Measurements from ENCODE around the gene SCCPDH. TPM values are rescaled to one million over a fixed set of nuclear protein-coding genes. Genes with fewer than 3 reads are reported as not detected.

SCCPDH gene
- total RNA-seq, 1 experiment from 2014 or later, result 26.1 TPM

- H3K9me3 ChIP-seq, result no peaks in the 10 kb centered on the region
- no peak overlapping the region for H3K4me3 ChIP-seq (ENCODE audit: low read depth, low read length)
- CTCF ChIA-PET, result no interaction called here
- H3K4me1 ChIP-seq, result no peaks in the 10 kb centered on the region
- H3K27me3 ChIP-seq (replicated peaks; ENCODE audit: control insufficient read depth, insufficient read depth, low read length), result no peaks in the 10 kb centered on the region
- POLR2A ChIA-PET, result no interaction called here
- H3K27me3 Mint-ChIP-seq (ENCODE audit: insufficient read depth, unreplicated experiment), result no peaks in the 10 kb centered on the region
- DNase-seq, result no peak
- no TSS peak for BruUV-seq (replicated peaks)
- H3K27ac Mint-ChIP-seq (ENCODE audit: unreplicated experiment), result no peak overlapping the region
- H3K36me3 ChIP-seq (ENCODE audit: control insufficient read depth, insufficient read depth, low read length), result no peaks in the 10 kb centered on the region
- peaks cover 7% of the 10 kb centered on the region for H3K4me1 Mint-ChIP-seq (ENCODE audit: low read depth, unreplicated experiment)
- TF ChIP-seq CTCF (IDR thresholded peaks at IDR 0.05; ENCODE audit: insufficient read depth in 1 of 2, low read depth in 1 of 2, low read length in 1 of 2, severe bottlenecking in 1 of 2, unreplicated experiment in 1 of 2), result no peak
- intact Hi-C loops (cut with micrococcal nuclease; ENCODE audit: unreplicated experiment), result no loop called here
- H3K36me3 Mint-ChIP-seq (ENCODE audit: insufficient read depth, unreplicated experiment), result no peaks in the 10 kb centered on the region
- no peaks in the 10 kb centered on the region for H3K9me3 Mint-ChIP-seq (ENCODE audit: unreplicated experiment)
- no peak overlapping the region for H3K4me3 Mint-ChIP-seq (ENCODE audit: unreplicated experiment)
Observed at GRCh38 chr1:246794828-246795671, 70.8 kb downstream of the SCCPDH start.

GRCh38 chr1:246795906-246796694 lies 71.9 kb downstream of the SCCPDH start:
- intact Hi-C loops (cut with micrococcal nuclease; ENCODE audit: unreplicated experiment), result no loop called here
- POLR2A ChIA-PET, result no interaction called here
- no peak overlapping the region for H3K27ac Mint-ChIP-seq (ENCODE audit: unreplicated experiment)
- no peak for DNase-seq
- BruUV-seq (replicated peaks), result no TSS peak
- no peaks in the 10 kb centered on the region for H3K27me3 Mint-ChIP-seq (ENCODE audit: insufficient read depth, unreplicated experiment)
- peaks cover 7% of the 10 kb centered on the region for H3K4me1 Mint-ChIP-seq (ENCODE audit: low read depth, unreplicated experiment)
- H3K9me3 Mint-ChIP-seq (ENCODE audit: unreplicated experiment), result no peaks in the 10 kb centered on the region
- no peaks in the 10 kb centered on the region for H3K36me3 Mint-ChIP-seq (ENCODE audit: insufficient read depth, unreplicated experiment)
- Histone ChIP-seq H3K9me3 (no peaks in the 10 kb centered on the region), H3K4me1 (peaks cover 4% of the 10 kb centered on the region), H3K36me3 (ENCODE audit: control insufficient read depth, insufficient read depth, low read length) (no peaks in the 10 kb centered on the region), H3K4me3 (ENCODE audit: low read depth, low read length) (no peak overlapping the region), H3K27me3 (replicated peaks; ENCODE audit: control insufficient read depth, insufficient read depth, low read length) (no peaks in the 10 kb centered on the region)
- CTCF ChIA-PET, result no interaction called here
- no peak for TF ChIP-seq CTCF (IDR thresholded peaks at IDR 0.05; ENCODE audit: insufficient read depth in 1 of 2, low read depth in 1 of 2, low read length in 1 of 2, severe bottlenecking in 1 of 2, unreplicated experiment in 1 of 2)
- no peak overlapping the region for H3K4me3 Mint-ChIP-seq (ENCODE audit: unreplicated experiment)

- no peaks in the 10 kb centered on the region for H3K9me3 ChIP-seq
- no peak for TF ChIP-seq CTCF (IDR thresholded peaks at IDR 0.05; ENCODE audit: insufficient read depth in 1 of 2, low read depth in 1 of 2, low read length in 1 of 2, severe bottlenecking in 1 of 2, unreplicated experiment in 1 of 2)
- CTCF ChIA-PET, result no interaction called here
- no peak overlapping the region for H3K4me3 ChIP-seq (ENCODE audit: low read depth, low read length)
- DNase-seq, result no peak
- H3K4me1 ChIP-seq, result peaks cover 7% of the 10 kb centered on the region
- no peak overlapping the region for H3K4me3 Mint-ChIP-seq (ENCODE audit: unreplicated experiment)
- no peaks in the 10 kb centered on the region for H3K27me3 ChIP-seq (replicated peaks; ENCODE audit: control insufficient read depth, insufficient read depth, low read length)
- H3K4me1 Mint-ChIP-seq (ENCODE audit: low read depth, unreplicated experiment), result peaks cover 7% of the 10 kb centered on the region
- POLR2A ChIA-PET, result no interaction called here
- no peaks in the 10 kb centered on the region for H3K9me3 Mint-ChIP-seq (ENCODE audit: unreplicated experiment)
- no peaks in the 10 kb centered on the region for H3K27me3 Mint-ChIP-seq (ENCODE audit: insufficient read depth, unreplicated experiment)
- intact Hi-C loops (cut with micrococcal nuclease; ENCODE audit: unreplicated experiment), result no loop called here
- peaks cover 3% of the 10 kb centered on the region for H3K36me3 Mint-ChIP-seq (ENCODE audit: insufficient read depth, unreplicated experiment)
- BruUV-seq (replicated peaks), result no TSS peak
- H3K36me3 ChIP-seq (ENCODE audit: control insufficient read depth, insufficient read depth, low read length), result no peaks in the 10 kb centered on the region
- H3K27ac Mint-ChIP-seq (ENCODE audit: unreplicated experiment), result no peak overlapping the region
Observed at GRCh38 chr1:246797157-246797556, 72.9 kb downstream of the SCCPDH start.
